HUES6 (cell line): ENCODE measurements around the gene ASRGL1.
"Not testable (repeated sequence)": the region's sequence is repeated elsewhere in the genome, so short reads cannot be mapped to it uniquely, and the experiment has no call there.

Source experiments
- H3K27ac ChIP-seq: 2 replicates; pipeline ENCODE4 v1.7.0; 2013; ENCODE audit warnings: low read depth, mild to moderate bottlenecking, low read length, inconsistent platforms
- H3K27me3 ChIP-seq: 2 replicates; pipeline ENCODE4 v1.6.1; 2013; ENCODE audit warnings: low read length; ENCODE audit not compliant: control insufficient read depth, insufficient read depth
- H3K36me3 ChIP-seq: 2 replicates; pipeline ENCODE4 v1.6.1; 2013; ENCODE audit warnings: low read length; ENCODE audit not compliant: control insufficient read depth, insufficient read depth
- H3K4me1 ChIP-seq: 2 replicates; pipeline ENCODE4 v1.6.1; 2013; ENCODE audit warnings: low read length; ENCODE audit not compliant: control insufficient read depth, insufficient read depth
- H3K4me3 ChIP-seq: 2 replicates; pipeline ENCODE4 v1.5.1; 2013; ENCODE audit warnings: low read depth, low read length
- H3K9ac ChIP-seq: one replicate; pipeline ENCODE4 v1.6.1; 2013; ENCODE audit warnings: mild to moderate bottlenecking, low read length
- H3K9me3 ChIP-seq: 2 replicates; pipeline ENCODE4 v1.6.1; 2013; ENCODE audit warnings: low read depth, low read length; ENCODE audit not compliant: control insufficient read depth, insufficient read depth

ASRGL1 gene

DNA sequence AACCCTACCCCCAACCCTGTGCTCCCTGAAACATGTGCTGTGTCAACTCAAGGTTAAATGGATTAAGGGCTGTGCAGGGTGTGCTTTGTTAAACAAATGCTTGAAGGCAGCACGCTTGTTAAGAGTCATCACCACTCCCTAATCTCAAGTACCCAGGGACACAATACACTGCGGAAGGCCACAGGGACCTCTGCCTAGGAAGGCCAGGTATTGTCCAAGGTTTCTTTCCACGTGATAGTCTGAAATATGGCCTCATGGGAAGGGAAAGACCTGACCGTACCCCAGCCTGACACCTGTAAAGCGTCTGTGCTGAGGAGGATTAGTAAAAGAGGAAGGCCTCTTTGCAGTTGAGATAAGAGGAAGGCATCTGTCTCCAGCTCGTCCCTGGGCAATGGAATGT lies 10.5 kb upstream of the ASRGL1 start:
- H3K9me3 ChIP-seq: not testable (repeated sequence)

DNA sequence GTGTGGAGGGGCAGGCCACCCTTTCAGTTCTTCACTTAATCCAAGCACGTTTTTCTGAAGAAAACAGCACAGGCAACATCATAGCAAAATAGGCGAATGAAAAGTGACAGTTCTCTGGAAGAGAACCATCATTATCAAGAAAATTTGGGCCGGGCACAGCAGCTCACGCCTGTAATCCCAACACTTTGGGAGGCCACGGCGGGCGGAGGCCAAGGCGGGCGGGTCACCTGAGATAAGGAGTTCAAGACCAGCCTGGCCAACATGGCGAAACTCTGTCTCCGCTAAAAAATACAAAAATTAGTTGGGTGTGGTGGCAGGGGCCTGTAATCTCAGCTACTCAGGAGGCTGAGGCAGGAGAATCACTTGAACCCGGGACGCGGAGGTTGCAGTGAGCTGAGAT lies 9.7 kb upstream of the ASRGL1 start:
- peak overlapping the region; percentile 60; the same call in 1 of the 2 replicates for H3K27ac ChIP-seq

More for the DNA sequence above, 10.5 kb upstream of the ASRGL1 start:
- H3K4me1 ChIP-seq: peaks cover 16% of the 10 kb centered on the region
- H3K36me3 ChIP-seq, H3K4me3 ChIP-seq, H3K9ac ChIP-seq, H3K27me3 ChIP-seq, H3K27ac ChIP-seq: not testable (repeated sequence)

DNA sequence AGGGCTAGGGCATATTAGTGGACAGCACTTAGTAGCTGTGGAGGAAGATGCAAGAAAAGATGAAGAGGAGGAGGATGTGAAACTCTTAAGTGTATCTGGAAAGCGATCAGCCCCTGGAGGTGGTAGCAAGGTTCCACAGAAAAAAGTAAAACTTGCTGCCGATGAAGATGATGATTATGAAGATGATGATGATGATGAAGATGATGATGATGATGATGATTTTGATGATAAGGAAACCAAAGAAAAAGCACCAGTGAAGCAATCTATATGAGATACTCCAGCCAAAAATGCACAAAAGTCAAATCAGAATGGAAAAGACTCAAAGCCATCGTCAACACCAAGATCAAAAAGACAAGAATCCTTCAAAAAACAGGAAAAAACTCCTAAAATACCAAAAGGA lies 6.0 kb upstream of the ASRGL1 start:
- not testable (repeated sequence) for H3K9ac ChIP-seq, H3K36me3 ChIP-seq, H3K27me3 ChIP-seq, H3K9me3 ChIP-seq, H3K4me3 ChIP-seq, H3K27ac ChIP-seq
- H3K4me1 ChIP-seq: peaks cover 12% of the 10 kb centered on the region

More for the DNA sequence above, 9.7 kb upstream of the ASRGL1 start:
- H3K4me3 ChIP-seq, H3K36me3 ChIP-seq, H3K27me3 ChIP-seq, H3K9me3 ChIP-seq: not testable (repeated sequence)
- Histone ChIP-seq H3K4me1 (peaks cover 16% of the 10 kb centered on the region), H3K9ac (peak overlapping the region; percentile 54)

DNA sequence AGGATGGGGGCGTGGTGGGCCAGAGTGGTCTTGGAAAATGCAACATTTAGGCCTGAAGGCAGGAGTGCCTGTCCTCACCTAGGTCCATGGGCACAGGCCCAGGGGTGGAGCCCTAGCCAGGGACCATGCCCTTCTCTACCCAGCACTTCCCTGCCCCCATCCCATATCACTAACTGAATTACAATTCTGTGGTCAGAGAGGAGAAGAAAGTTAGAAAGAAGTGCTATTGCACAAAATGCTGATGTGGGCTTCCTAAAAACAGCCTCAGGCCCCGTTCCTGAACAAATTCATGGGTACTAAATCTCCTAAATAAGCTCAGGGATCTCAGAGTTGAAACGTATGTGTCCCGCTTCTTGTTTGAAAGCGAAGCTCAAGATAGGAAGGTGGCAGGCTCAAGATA lies 3.5 kb upstream of the ASRGL1 start:
- no peak overlapping the region for H3K4me3 ChIP-seq
- H3K9me3 ChIP-seq: no peaks in the 10 kb centered on the region
- no peaks in the 10 kb centered on the region for H3K36me3 ChIP-seq
- peaks cover 10% of the 10 kb centered on the region for H3K27me3 ChIP-seq
- no peaks in the 10 kb centered on the region; the same call in 1 of the 2 replicates for H3K4me1 ChIP-seq
- H3K9ac ChIP-seq: no peak overlapping the region
- H3K27ac ChIP-seq: no peak overlapping the region

DNA sequence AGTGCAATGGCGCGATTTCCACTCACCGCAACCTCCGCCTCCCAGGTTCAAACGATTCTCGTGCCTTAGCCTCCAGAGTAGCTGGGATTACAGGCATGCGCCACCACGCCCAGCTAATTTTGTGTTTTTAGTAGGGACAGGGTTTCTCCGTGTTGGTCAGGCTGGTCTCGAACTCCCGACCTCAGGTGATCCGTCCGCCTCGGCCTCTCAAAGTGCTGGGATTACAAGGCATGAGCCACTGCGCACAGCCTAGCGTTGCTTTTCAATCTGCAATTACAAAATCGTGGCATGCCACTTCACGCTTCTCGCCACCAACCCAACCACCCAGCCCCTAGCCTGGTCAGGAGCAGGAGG lies 322 bp upstream of the ASRGL1 start:
- Histone ChIP-seq H3K27me3 (peaks cover 10% of the 10 kb centered on the region), H3K4me1 (peaks cover 19% of the 10 kb centered on the region), H3K4me3 (peak overlapping the region; percentile 79)
- H3K27ac ChIP-seq, H3K9me3 ChIP-seq, H3K36me3 ChIP-seq, H3K9ac ChIP-seq: not testable (repeated sequence)

DNA sequence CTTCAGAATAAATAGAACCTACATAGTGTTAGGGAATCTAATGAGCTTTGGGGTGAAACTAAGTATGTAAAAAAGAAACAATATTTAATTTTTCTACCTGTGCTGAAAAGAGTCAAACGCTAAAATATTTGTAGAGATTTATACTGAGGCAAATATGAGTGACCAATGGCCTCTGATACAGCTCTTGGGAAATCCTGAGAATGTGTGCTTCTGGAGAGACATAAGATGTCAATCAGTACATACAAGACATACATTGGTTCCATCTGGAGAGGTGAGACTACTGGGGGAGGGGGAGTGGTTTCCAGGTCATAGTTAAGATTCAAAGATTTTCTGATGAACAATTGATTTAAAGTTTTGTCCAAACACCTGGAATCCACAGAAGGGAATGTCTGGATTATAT lies 970 bp downstream of the ASRGL1 start:
- Histone ChIP-seq H3K27ac (no peak overlapping the region), H3K9ac (peak overlapping the region; percentile 76), H3K4me1 (peaks cover 19% of the 10 kb centered on the region), H3K9me3 (no peaks in the 10 kb centered on the region), H3K4me3 (peak overlapping the region; percentile 79), H3K27me3 (peaks cover 10% of the 10 kb centered on the region), H3K36me3 (peaks cover 6% of the 10 kb centered on the region)

DNA sequence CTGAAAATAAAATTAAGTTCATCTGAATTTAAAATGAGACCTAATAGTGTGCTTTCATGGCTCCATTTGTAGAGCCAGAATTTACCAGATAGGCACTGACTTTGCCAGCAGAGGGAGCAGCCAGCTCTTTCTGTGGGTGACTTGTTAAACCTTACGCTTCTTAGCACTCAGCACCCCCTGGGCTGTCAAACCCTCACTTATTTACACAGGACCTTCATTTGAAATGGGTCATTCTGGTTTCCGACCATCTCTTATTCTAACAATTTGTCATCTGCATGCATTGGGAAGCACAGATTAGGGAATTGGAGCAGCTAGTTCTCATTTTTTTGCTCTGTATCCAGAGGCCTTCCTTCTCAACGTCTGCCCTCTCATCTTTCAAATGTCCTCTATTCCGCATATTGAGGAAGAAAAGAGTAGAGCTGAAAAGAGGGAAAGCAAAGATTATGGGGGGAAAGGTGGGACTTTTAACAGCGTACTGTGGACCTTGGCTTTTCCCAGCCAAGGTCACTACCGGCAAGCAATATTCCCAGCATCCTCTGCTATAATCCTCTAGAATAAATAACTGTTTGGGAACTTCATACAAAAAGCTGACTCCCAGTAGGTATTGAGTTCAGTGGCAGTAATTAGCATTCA lies 3.1 kb downstream of the ASRGL1 start:
- peaks cover 19% of the 10 kb centered on the region for H3K4me1 ChIP-seq
- H3K4me3 ChIP-seq: no peak overlapping the region
- H3K27ac ChIP-seq: no peak overlapping the region
- H3K27me3 ChIP-seq: peaks cover 10% of the 10 kb centered on the region
- peaks cover 9% of the 10 kb centered on the region for H3K36me3 ChIP-seq
- H3K9ac ChIP-seq: no peak overlapping the region
- no peaks in the 10 kb centered on the region for H3K9me3 ChIP-seq

DNA sequence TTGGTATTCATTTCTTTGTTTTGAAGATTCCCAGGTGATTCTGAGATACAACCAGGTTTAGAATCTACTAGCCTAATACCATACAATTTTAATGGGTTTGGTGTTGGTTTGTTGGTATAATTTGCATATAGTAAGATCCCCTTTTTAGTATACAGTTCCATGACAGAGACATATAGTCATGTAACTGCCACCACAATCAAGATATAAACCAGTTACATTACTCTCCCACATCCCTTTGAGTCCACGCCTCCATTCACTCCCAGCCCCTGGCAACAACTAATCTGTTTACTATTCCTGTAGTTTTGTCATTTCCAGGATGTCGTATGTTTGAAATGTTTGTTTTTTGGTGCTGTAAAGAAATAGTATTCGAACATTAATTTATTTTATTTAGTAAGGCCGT lies 4.3 kb downstream of the ASRGL1 start:
- no peak overlapping the region for H3K4me3 ChIP-seq
- peaks cover 1% of the 10 kb centered on the region for H3K27me3 ChIP-seq
- H3K27ac ChIP-seq: no peak overlapping the region
- H3K9ac ChIP-seq: no peak overlapping the region
- H3K9me3 ChIP-seq: no peaks in the 10 kb centered on the region
- H3K36me3 ChIP-seq: peaks cover 13% of the 10 kb centered on the region
- peaks cover 19% of the 10 kb centered on the region for H3K4me1 ChIP-seq

DNA sequence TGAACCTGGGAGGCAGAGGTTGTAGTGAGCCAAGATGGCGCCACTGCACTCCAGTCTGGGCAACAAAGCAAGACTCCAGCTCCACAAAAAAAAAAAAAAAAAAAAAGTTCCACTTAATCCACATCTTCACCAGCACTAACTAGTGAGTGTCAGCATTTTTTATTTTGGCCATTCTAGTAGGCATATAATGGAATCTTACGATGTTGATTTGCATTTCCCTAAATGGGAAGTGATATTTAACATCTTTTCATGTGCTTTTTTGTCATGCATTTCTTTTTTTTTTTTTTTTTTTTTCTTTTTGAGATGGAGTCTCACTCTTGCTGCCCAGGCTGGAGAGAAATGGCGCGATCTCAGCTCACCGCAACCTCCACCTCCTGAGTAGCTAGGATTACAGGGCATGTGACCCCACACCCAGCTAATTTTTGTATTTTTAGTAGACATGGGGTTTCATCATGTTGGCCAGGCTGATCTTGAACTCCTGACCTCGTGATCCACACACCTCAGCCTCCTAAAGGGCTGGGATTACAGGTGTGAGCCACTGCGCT lies 6.5 kb downstream of the ASRGL1 start:
- not testable (repeated sequence) for H3K4me3 ChIP-seq, H3K9ac ChIP-seq, H3K27me3 ChIP-seq, H3K27ac ChIP-seq, H3K9me3 ChIP-seq
- Histone ChIP-seq H3K36me3 (peaks cover 13% of the 10 kb centered on the region), H3K4me1 (peaks cover 19% of the 10 kb centered on the region)

DNA sequence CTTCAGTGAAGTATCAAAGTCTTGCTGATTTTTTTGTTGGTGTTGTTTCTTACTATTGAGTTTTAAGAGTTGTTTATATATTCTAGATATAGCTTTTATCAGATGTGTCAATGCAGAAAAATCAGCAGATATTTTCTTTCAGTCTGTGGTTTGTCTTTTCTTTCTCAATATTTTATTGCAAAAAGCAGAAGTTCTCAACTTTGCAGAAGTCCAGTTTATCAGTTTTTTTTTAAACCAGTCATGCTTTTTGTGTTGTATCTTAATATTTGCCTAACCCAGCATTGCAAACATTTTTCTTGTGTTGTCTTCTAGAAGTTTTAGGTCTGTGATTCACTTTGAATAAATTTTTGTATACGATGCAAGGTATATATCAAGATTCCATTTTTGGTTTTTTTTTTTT lies 7.0 kb downstream of the ASRGL1 start:
- H3K4me3 ChIP-seq: no peak overlapping the region
- no peaks in the 10 kb centered on the region for H3K9me3 ChIP-seq
- H3K27ac ChIP-seq: no peak overlapping the region
- no peak overlapping the region for H3K9ac ChIP-seq
- H3K27me3 ChIP-seq: no peaks in the 10 kb centered on the region
- H3K36me3 ChIP-seq: peaks cover 13% of the 10 kb centered on the region
- H3K4me1 ChIP-seq: peaks cover 18% of the 10 kb centered on the region

DNA sequence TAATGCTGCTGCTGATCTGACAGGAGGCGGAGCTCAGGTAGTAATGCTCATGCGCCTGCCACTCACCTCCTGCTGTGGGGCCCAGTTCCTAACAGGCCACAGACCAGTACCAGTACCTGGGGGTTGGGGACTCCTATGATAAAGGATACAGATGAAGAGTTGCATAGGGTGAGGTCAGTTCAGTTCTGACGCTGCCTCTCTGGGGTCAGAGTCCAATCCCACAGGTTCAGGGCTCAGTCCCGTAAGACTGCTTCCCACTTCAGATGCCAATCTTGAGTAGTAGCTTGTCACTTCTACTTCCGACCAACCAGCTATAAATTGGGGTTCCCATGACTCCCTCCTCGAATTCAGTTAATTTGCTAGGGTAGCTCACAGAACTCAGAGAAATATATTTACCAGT lies 8.6 kb downstream of the ASRGL1 start:
- Histone ChIP-seq H3K36me3 (peaks cover 13% of the 10 kb centered on the region), H3K27me3 (no peaks in the 10 kb centered on the region), H3K9me3 (no peaks in the 10 kb centered on the region), H3K4me1 (peaks cover 13% of the 10 kb centered on the region), H3K4me3 (no peak overlapping the region), H3K27ac (no peak overlapping the region), H3K9ac (no peak overlapping the region)
